OCI-LY1 (cell line): ENCODE data around the gene BANF2.

Experiments used
- CTCF ChIP-seq: fragments of 200-600 bp; sonication (generic), shearing (Covaris generic); IDR thresholded peaks from 2 replicates; pipeline ENCODE4 v1.5.1; 2017; ENCODE audit warnings: mild to moderate bottlenecking, antibody characterized with exemption, low read length, moderate library complexity, mixed read lengths
- EZH2 ChIP-seq: fragments of 200-600 bp; sonication (generic), shearing (Covaris generic); IDR thresholded peaks from 2 replicates; pipeline ENCODE4 v1.8.0; 2017; ENCODE audit warnings: borderline replicate concordance, mixed run types, mild to moderate bottlenecking, antibody characterized with exemption, low read length, moderate library complexity, mixed read lengths

GRCh38 chr20:17662333-17663039 is 37.3 kb upstream of the BANF2 start:
- no peak for TF ChIP-seq CTCF
- no peak for TF ChIP-seq EZH2
